Adipocyte (in vitro differentiated cells): ENCODE measurements around the gene PSAT1.

ENCODE experiments used
- DNase-seq: peaks from one replicate; pipeline ENCODE4 v3.0.0-alpha.2; 2015; ENCODE audit warnings: low read depth
- H3K27me3 ChIP-seq: replicated peaks from 2 replicates; pipeline ENCODE4 v1.7.0; 2013; ENCODE audit warnings: mild to moderate bottlenecking, low read length, moderate library complexity; ENCODE audit not compliant: control insufficient read depth, insufficient read depth
- H3K36me3 ChIP-seq: 2 replicates; pipeline ENCODE4 v1.7.0; 2013; ENCODE audit warnings: low read length, mild to moderate bottlenecking, moderate library complexity; ENCODE audit not compliant: control insufficient read depth, insufficient read depth, severe bottlenecking
- H3K4me1 ChIP-seq: 2 replicates; pipeline ENCODE4 v1.7.0; 2013; ENCODE audit warnings: mild to moderate bottlenecking, low read length, moderate library complexity; ENCODE audit not compliant: control insufficient read depth, insufficient read depth
- H3K4me3 ChIP-seq: 2 replicates; pipeline ENCODE4 v1.7.0; 2013; ENCODE audit warnings: mild to moderate bottlenecking, low read length, moderate library complexity
- H3K9ac ChIP-seq: 2 replicates; pipeline ENCODE4 v1.7.0; 2013; ENCODE audit warnings: mild to moderate bottlenecking, low read length, moderate library complexity
- H3K9me3 ChIP-seq: 2 replicates; pipeline ENCODE4 v1.7.0; 2013; ENCODE audit warnings: mild to moderate bottlenecking, low read length, moderate library complexity; ENCODE audit not compliant: control insufficient read depth

PSAT1 gene

GRCh38 chr9:78320030-78320693 lies 23.2 kb downstream of the PSAT1 start:
- Histone ChIP-seq H3K27me3 (no peaks in the 10 kb centered on the region), H3K4me3 (no peak overlapping the region), H3K4me1 (peaks cover 47% of the 10 kb centered on the region), H3K9me3 (no peaks in the 10 kb centered on the region), H3K9ac (no peak overlapping the region), H3K36me3 (peaks cover 48% of the 10 kb centered on the region)
- no peak for DNase-seq

- no peaks in the 10 kb centered on the region for H3K27me3 ChIP-seq
- no peak for DNase-seq
- H3K9ac ChIP-seq, result no peak overlapping the region
- peaks cover 46% of the 10 kb centered on the region for H3K4me1 ChIP-seq
- no peaks in the 10 kb centered on the region for H3K9me3 ChIP-seq
- H3K36me3 ChIP-seq, result peaks cover 50% of the 10 kb centered on the region
- no peak overlapping the region for H3K4me3 ChIP-seq
Observed at GRCh38 chr9:78320875-78321496, 24.1 kb downstream of the PSAT1 start.

- Histone ChIP-seq H3K36me3 (peaks cover 48% of the 10 kb centered on the region), H3K4me1 (peaks cover 44% of the 10 kb centered on the region), H3K27me3 (no peaks in the 10 kb centered on the region), H3K9me3 (no peaks in the 10 kb centered on the region), H3K9ac (no peak overlapping the region), H3K4me3 (no peak overlapping the region)
- no peak for DNase-seq
Observed at GRCh38 chr9:78321505-78321904, 24.6 kb downstream of the PSAT1 start.

- no peak overlapping the region for H3K4me3 ChIP-seq
- H3K9ac ChIP-seq, result no peak overlapping the region
Observed at GRCh38 chr9:78324068-78324650, 27.2 kb downstream of the PSAT1 start.

GRCh38 chr9:78324682-78325081 lies 27.8 kb downstream of the PSAT1 start:
- Histone ChIP-seq H3K4me3 (no peak overlapping the region), H3K36me3 (peaks cover 49% of the 10 kb centered on the region), H3K4me1 (peaks cover 31% of the 10 kb centered on the region), H3K9me3 (no peaks in the 10 kb centered on the region), H3K27me3 (no peaks in the 10 kb centered on the region), H3K9ac (no peak overlapping the region)
- DNase-seq, result no peak

More at GRCh38 chr9:78324068-78324650, 27.2 kb downstream of the PSAT1 start:
- Histone ChIP-seq H3K27me3 (no peaks in the 10 kb centered on the region), H3K36me3 (peaks cover 44% of the 10 kb centered on the region), H3K9me3 (no peaks in the 10 kb centered on the region), H3K4me1 (peaks cover 35% of the 10 kb centered on the region)
- DNase-seq, result no peak

GRCh38 chr9:78325343-78325742 lies 28.4 kb downstream of the PSAT1 start:
- peak; percentile 18 for DNase-seq
- Histone ChIP-seq H3K9ac (no peak overlapping the region), H3K4me1 (peaks cover 30% of the 10 kb centered on the region), H3K9me3 (no peaks in the 10 kb centered on the region), H3K4me3 (no peak overlapping the region), H3K27me3 (no peaks in the 10 kb centered on the region), H3K36me3 (peaks cover 51% of the 10 kb centered on the region)

GRCh38 chr9:78325846-78326360 lies 29.0 kb downstream of the PSAT1 start:
- H3K36me3 ChIP-seq, result peaks cover 54% of the 10 kb centered on the region

GRCh38 chr9:78326564-78326963 lies 29.6 kb downstream of the PSAT1 start:
- no peak overlapping the region for H3K9ac ChIP-seq
- peaks cover 20% of the 10 kb centered on the region for H3K4me1 ChIP-seq
- H3K9me3 ChIP-seq, result no peaks in the 10 kb centered on the region
- no peak overlapping the region for H3K4me3 ChIP-seq
- peaks cover 54% of the 10 kb centered on the region for H3K36me3 ChIP-seq
- DNase-seq, result no peak
- H3K27me3 ChIP-seq, result no peaks in the 10 kb centered on the region

More at GRCh38 chr9:78325846-78326360, 29.0 kb downstream of the PSAT1 start:
- Histone ChIP-seq H3K4me1 (peaks cover 26% of the 10 kb centered on the region), H3K27me3 (no peaks in the 10 kb centered on the region), H3K9me3 (no peaks in the 10 kb centered on the region), H3K9ac (no peak overlapping the region), H3K4me3 (no peak overlapping the region)
- no peak for DNase-seq

- H3K27me3 ChIP-seq, result no peaks in the 10 kb centered on the region
- no peaks in the 10 kb centered on the region for H3K4me1 ChIP-seq
- H3K36me3 ChIP-seq, result peaks cover 28% of the 10 kb centered on the region
- H3K9me3 ChIP-seq, result no peaks in the 10 kb centered on the region
- no peak overlapping the region for H3K9ac ChIP-seq
- H3K4me3 ChIP-seq, result no peak overlapping the region
- DNase-seq, result no peak
Observed at GRCh38 chr9:78332381-78332780, 35.5 kb downstream of the PSAT1 start.

GRCh38 chr9:78348848-78349247 lies 51.9 kb downstream of the PSAT1 start:
- no peak for DNase-seq
- Histone ChIP-seq H3K36me3 (no peaks in the 10 kb centered on the region), H3K4me1 (no peaks in the 10 kb centered on the region), H3K4me3 (no peak overlapping the region), H3K9ac (no peak overlapping the region), H3K27me3 (peaks cover 5% of the 10 kb centered on the region), H3K9me3 (peaks cover 5% of the 10 kb centered on the region)

- no peak overlapping the region for H3K9ac ChIP-seq
- no peaks in the 10 kb centered on the region for H3K36me3 ChIP-seq
- DNase-seq, result no peak
- H3K27me3 ChIP-seq, result peaks cover 11% of the 10 kb centered on the region
- H3K9me3 ChIP-seq, result peaks cover 6% of the 10 kb centered on the region
- H3K4me3 ChIP-seq, result no peak overlapping the region
- no peaks in the 10 kb centered on the region for H3K4me1 ChIP-seq
Observed at GRCh38 chr9:78351816-78352215, 54.9 kb downstream of the PSAT1 start.
